Measurements from ENCODE around the gene AP2B1. TPM values are rescaled to one million over a fixed set of nuclear protein-coding genes. Genes with fewer than 3 reads are reported as not detected.
"Not testable (repeated sequence)": the region's sequence is repeated elsewhere in the genome, so short reads cannot be mapped to it uniquely, and the experiment has no call there.

AP2B1 gene
- 119 TPM for total RNA-seq
- long read RNA-seq, full-length matches to known transcripts = 38 of 66 reads
- long read RNA-seq, partial matches to known transcripts = 24 of 66 reads
- long read RNA-seq, other reads (novel, unspliced or antisense) = 4 of 66 reads

DNA sequence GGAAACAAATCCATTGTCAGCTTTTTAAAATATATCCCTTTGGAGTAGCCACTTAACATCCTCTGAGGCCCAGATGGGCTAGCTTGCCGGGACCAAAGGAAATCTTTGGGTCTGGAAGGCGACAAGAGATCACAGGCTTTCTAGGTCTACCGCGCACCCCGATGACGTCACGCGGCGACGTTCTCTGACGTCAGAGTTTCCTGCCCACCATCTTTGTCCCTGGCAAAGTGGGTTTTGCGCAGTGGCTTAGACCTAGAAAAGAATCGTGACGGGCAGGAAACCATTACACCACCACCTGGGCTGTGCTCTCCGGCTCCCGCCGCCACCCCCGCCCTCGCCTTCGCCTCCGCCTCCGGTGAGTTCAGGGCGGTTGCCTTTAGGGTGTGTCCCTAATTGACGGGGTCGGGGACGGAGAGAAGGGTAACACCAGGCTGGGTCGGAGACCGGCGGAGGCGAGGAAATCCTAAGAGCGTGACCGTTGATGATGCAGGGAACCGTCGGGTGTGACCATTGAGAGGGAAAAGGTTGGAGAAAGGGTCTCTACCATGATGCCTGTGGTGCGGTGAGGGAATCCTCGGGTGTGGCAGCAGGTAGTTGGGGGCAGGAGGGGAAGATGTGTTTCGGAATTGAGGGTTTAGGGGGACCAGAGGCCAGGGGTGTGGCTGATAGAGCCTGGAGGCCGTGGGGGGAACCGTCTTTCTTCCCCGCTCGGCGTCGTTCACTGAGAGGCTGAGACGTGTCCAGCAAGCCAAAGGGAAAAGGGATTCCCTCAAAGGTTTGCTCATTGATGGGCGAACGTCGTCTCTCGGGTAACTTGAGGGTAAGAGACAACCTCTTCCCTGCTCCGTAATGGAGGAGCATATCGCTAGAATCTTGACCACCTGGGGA is at the start of gene AP2B1:
Gene AP2B1 (plus strand): TSS at position 249 of the 888 bp plus-strand sequence. CDS start 6,709 bp downstream, outside the sequence.
- DNase-seq (peak; percentile 95), ATAC-seq (peak; percentile 94)
- intact Hi-C loops (cut with micrococcal nuclease) = no loop called here

DNA sequence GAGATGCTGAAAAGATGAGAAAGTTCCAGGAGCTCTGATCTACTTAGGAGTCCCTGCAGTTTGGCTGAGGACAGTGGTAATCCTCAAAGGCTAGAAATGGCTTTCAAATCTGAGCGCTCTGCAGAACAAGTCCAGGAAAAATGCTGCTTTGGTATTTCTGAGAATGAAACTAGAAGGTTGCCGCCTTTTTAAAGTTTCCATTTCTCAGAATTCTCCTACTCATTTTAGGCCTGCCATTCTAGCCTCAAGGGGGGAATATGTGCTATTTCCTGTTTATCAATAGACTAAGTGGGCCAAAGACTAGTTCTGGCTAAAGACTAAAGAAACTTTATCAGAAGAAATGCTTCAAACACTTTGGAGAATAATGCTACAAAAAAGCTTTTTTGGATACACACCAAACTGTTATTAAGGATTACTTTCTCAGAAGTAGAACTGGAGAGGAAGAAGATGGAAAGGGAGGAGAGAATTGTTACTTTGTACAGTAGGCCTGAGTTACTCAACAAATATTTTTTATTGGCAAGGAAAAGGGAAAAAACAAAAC is 49.5 kb upstream of the AP2B1 start, which contains the start of gene SLFN12L:
Gene SLFN12L (minus strand): TSS at position 78 of the 541 bp plus-strand sequence. CDS start 15,314 bp downstream, outside the sequence.
- peak; percentile 43 for ATAC-seq
- DNase-seq = no peak
- intact Hi-C loops (cut with micrococcal nuclease) = loop anchor here (5.0 kb wide), 1 partner anchor 225 kb away; no protein-coding TSS in a partner anchor

DNA sequence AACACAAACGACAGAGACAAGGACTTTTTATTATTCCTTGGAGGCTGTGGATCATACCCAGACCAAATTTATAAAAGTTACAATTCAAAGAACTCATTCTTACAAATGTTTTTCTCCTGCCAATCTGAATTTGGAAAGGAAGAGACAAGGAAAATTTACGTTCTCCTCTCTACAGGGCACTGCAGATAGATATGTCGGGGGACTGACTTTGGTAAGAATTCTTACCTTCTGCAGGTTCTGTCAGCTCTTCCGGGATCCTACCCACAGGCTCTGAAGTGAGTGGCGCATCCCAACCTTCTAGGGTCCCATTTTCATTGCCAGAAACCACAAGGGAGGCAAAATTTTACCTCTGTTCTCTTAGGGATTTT is 47.5 kb upstream of the AP2B1 start:
- no peak for DNase-seq
- peak; percentile 12 for ATAC-seq

DNA sequence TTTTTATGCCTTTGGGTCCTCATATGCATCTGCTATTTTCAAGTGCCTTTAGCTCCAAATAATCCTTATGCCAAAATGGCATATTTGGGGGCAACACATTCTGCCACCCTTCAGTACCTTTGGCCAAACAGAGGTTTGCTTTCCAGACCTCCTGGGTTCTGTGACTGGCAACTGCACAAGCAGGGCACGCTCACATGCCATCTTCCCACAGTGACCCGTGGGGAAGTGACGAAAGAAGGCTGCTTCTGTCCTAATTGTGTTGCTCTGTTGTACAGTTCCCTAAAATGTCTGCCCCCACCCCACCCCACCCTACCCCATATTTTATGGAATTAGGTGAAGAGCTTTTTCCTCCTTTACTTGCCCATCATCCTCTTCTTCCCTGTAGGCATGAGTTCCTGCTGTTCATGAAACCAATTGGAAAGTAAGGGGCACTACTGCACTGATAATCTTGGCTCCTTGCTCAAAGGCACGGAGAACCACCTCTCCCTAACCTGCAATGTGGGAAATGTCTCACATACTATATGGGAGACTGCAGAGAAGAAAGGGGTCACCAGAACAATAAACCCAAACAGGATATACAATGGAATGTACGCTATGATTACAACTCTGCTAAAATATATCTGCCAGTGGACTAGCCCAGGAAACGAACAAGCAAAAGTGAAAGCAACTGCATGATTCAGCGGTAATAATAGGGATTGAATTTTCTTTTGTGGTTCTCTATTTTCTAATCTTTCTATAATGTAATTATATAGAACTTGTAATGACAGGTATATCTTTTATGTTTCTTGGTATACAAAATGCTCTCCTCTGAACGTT is 46.3 kb upstream of the AP2B1 start:
- DNase-seq (peak; percentile 39), ATAC-seq (peak; percentile 65)
- intact Hi-C loops (cut with micrococcal nuclease) = no loop called here

More for the DNA sequence above, 47.5 kb upstream of the AP2B1 start:
- intact Hi-C loops (cut with micrococcal nuclease) = loop anchor here (5.0 kb wide), 1 partner anchor 227 kb away; no protein-coding TSS in a partner anchor

DNA sequence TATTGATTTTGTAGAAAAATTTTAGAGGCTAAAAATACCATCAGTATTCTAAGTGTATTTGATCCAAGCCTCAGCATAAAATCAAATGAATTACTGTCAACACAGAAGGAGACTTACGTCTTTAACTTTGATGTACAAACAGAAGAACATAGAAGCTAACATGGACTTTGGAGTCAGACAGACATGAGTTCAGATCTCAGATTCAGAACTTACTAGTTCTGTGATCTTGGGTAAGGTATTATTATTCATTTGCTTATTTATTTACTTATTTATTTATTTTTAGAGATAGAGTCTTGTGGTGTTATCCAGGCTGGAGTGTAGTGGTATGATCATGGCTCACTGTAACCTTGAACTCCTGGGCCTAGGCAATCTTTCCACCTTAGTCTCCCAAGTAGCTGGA is 45.7 kb upstream of the AP2B1 start:
- ATAC-seq (no peak), DNase-seq (no peak)
- intact Hi-C loops (cut with micrococcal nuclease) = no loop called here

DNA sequence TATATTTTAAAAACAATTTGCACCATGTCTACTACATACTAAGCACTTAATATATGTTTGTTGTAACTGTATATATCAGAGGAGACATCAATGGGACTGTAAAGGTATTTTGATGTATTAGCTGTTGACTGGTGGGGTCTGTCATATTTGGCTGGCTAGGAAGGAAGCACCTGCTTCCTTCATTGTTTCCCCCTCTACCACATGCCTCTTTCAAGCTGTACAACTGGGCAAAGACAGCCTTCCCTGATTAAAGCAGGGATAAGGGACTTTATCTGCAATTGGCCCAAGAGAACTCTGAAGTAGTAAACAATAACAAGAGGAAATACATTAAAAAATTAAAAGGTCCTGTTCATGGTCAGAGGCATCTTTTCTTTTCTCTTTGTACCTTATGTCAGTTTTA is 44.1 kb upstream of the AP2B1 start:
- ATAC-seq (no peak), DNase-seq (no peak)
- intact Hi-C loops (cut with micrococcal nuclease) = no loop called here

DNA sequence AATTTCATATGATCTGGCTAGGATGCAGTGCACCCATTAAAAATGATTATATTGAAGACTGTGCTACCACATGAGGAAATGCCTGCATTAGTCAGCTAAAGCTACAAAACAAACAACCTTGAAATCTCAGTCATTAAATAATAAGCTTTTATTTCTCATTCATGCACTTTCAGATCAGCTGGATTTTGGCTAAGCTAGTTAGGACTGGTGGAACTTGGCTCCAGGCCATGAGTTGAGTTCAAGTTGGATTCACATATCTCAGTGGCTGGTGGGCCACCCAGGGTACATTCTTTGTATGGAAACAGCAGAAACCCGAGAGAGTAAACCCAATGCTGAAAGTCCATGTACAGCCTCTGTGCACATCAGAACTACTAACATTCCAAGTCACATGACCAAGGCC is 43.3 kb upstream of the AP2B1 start:
- intact Hi-C loops (cut with micrococcal nuclease) = no loop called here
- ATAC-seq = no peak
- no peak for DNase-seq

DNA sequence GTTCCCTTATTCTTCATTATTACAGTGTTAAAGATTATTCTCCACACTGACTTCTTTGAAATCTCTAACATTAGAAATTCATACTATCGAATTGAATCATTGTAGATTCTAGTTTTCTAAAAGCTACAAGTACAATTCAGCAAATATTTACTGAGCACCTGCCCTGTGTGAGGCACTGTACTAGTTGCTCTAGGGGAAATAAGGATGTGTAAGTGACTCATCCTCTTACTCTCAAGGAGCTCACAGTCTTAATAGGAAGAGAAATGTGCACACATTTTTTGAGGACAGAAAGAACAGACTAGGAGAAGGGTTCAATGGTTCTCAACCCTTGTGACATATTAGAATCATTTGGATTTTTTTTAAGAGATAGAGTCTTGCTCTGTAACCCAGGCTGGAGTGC is 42.0 kb upstream of the AP2B1 start:
- DNase-seq (no peak), ATAC-seq (no peak)
- intact Hi-C loops (cut with micrococcal nuclease) = no loop called here

DNA sequence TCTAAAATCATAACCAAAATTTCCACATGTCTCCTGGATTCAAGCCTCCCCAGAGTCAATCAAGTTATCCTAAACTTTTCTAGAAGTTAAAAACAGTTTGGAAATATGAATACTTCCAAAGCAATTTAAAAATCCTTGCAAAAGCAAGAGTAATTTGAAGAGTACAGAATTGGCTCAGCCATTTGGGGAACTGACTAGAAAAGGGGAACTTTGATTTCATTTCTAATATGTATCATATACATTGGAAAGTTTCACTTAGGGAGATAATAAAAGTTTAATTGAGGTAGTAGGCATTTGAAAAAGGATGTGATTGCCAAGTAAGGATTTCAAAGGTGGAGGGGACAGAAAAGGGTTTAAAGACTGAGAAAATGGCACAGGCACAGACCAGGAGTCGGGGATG is 40.6 kb upstream of the AP2B1 start:
- no peak for ATAC-seq

DNA sequence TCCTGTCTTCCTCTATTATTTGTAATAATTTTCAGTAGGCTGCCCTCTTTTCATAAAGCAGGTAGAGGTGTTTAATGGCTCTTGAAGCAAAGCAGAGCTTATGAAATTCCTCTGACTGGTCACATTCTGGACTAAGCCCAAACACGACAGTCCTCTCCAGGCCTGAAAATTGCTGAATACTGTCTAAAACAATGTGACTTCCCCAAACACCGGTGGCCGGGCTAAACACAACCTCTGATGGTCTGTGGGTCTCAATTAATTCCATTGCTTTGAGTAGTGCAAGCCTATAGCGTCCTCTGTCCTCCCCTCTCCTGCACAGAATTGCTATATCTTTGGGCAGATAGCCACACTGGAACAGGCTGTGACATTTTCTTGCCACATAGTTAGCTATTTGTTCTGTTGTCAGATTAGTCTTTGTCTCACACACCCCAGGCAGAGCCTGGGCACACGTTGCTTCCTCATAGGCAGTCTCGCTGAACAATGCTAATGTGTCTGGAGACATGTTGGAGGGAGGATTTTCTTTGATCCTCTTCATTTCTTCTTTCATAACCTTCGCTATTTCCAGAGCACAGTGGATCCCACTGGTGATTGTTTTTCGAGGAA is 38.8 kb upstream of the AP2B1 start:
- DNase-seq (no peak), ATAC-seq (peak; percentile 66)
- intact Hi-C loops (cut with micrococcal nuclease) = no loop called here

More for the DNA sequence above, 40.6 kb upstream of the AP2B1 start:
- intact Hi-C loops (cut with micrococcal nuclease) = no loop called here
- DNase-seq = no peak

DNA sequence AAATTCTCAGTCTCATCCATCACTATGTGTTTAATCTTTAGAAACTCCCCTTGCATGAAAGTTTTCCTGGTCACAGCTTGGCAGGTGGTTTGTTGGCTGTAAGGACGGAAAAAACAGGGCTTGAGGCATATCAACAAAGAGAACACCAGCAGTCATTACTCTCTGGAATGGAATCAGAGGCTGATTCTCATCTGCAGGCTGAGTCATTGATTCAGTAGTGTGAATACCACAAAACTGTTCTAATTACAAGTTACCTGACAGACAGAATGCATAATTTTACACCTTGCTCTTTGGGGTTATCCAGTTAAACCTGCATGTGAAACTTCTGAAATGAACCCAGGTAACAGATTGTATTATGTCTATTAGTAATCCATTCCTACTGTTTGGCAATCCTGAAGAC is 38.1 kb upstream of the AP2B1 start:
- DNase-seq (no peak), ATAC-seq (no peak)
- intact Hi-C loops (cut with micrococcal nuclease) = no loop called here

DNA sequence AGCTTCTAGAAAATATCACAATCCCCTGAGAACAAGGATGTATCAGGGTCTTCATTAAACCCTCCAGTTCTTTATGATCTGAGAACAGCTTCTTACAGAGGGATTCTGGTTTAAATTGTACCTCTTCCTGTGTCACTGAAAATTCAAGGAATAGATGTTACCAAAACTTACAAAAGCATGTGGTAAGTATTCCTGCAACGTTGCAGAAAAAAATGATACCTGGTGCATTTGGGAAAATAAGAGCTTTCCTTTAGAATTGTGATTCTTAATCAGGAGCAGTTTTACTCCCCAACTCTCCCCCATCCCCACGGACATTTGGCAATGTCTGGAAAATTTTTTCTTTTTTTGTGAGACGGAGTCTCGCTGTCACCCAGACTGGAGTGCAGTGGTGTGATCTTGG is 33.8 kb upstream of the AP2B1 start:
- DNase-seq = no peak
- intact Hi-C loops (cut with micrococcal nuclease) = no loop called here
- no peak for ATAC-seq

DNA sequence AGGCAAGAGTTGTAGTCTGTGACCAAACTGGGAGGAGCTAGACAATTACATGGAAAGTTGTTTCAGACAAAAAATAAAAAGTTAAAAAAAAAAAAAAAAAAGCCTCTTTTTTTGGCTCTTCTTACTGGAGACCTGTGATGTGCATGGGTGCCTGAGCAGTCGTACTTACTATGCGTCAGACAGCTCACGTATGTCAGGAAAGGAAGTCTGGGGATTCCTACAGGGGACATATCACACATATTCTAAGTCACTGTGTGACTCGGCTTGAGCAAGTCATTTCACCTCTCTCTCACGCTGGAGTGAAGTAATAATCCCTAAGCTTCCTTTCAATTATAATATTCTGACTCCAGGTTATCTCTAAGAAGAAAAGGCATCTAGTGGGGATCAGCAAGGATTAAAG is 32.5 kb upstream of the AP2B1 start:
- no peak for ATAC-seq
- intact Hi-C loops (cut with micrococcal nuclease) = no loop called here
- DNase-seq = no peak

DNA sequence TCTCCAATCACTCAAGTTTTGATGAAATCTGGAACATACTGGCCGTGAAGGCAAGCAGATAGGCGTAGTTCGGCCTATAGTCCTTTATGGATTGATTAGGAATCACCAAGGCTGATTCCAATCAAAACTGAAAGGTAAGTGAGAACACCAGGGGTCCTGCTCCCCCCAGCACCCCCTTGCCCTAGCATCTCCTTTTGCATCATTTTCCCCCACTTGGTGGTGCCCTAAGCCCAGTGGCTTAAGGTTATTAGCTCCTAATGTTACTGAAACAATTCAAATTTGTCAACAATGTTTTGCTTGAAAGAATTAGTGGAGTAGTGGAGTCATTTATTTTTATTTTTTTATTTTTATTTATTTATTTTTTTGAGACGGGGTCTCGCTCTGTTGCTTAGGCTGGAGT is 31.4 kb upstream of the AP2B1 start:
- DNase-seq (no peak), ATAC-seq (no peak)
- intact Hi-C loops (cut with micrococcal nuclease) = no loop called here

DNA sequence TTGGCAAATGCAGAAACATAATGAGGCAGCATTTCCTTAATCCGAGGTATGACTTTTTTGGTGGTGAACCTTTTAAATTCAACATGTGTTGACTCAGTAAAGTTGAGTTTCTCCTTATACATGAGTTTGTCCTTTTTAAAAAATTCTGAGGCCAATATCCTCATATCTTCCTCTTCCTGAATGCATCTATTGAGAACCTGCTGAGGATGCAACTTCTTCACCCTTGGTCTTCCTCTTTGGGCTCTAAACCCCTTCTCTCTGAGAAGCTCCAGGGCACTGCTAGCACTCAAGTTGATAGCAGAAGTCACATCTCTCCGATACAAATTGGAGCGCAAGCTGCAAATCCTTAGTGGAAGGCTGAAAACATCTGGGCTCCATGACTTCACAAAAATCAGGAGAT is 29.8 kb upstream of the AP2B1 start:
- no peak for ATAC-seq
- intact Hi-C loops (cut with micrococcal nuclease) = no loop called here

DNA sequence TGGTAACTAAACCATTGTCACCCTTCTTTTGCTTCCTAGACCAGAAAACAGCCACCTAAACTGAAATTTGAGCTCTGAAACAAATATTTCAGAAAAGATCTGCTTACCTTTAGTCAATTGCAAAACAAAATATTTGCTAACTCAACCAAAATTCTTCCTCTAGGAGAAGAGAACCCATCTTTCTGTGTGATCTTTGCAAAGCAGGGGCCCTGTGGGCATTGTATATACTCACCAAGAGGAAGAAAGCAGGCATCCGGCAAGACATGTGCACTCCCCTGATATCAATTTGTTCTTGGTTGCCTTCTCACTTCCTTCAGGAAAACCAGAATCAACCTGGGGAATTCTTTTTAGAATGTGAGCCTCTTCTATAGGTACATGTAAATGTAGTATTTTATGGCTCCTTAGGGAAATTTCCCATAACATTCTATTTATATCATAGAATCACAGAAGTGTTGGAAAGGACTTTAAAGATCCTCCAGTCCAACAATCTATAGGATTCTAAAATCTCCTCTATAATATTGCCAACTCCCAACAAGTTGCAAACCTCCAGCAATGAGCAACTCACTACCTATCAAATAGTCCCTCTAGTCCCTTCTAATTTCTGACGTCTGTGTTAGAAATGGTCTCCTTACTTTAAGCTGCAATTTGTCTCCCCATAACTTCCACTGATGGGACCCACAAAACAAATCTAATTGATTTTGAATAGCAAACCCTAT is 27.5 kb upstream of the AP2B1 start:
- intact Hi-C loops (cut with micrococcal nuclease) = no loop called here
- DNase-seq (no peak), ATAC-seq (no peak)

More for the DNA sequence above, 29.8 kb upstream of the AP2B1 start:
- DNase-seq = no peak

DNA sequence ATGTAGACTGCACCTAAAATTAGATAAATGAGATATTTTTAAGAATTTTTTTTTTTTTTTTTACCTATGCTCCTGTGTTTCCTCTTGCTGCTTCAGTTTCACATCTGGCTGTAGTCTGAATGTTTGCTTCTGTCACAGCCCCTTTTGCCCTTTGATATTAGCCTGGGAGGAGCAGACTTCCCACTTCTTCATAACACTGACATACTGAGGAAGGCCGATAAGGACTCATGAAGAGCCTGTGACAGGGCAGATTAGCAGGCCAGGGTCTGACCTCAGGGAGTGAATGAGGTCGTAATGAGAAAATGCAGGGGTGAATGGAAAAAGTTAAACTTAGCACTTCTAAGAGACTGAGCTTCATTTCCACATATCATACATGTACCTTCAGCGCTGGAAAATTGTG is 26.4 kb upstream of the AP2B1 start, which contains the start of gene SLFN14:
Gene SLFN14 (minus strand): TSS at position 117 of the 400 bp plus-strand sequence. CDS start 2,757 bp downstream, outside the sequence.
- ATAC-seq (no peak), DNase-seq (no peak)
- intact Hi-C loops (cut with micrococcal nuclease) = no loop called here

DNA sequence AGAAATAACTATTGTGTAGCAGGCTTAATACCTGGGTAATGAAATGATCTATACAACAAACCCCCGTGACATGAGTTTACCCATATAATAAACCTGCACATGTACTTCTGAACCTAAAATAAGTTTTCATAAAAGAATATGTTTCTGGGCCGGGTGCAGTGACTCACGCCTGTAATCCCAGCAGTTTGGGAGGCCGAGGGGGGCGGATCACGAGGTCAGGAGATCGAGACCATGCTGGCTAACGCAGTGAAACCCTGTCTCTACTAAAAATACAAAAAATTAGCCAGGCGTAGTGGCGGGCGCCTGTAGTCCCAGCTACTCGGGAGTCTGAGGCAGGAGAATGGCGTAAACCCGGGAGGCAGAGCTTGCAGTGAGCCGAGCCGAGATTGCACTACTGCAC is 23.9 kb upstream of the AP2B1 start:
- DNase-seq; ATAC-seq; intact Hi-C loops (cut with micrococcal nuclease): not testable (repeated sequence)

All from left ventricle myocardium superior (tissue), 1 donor.